ENCODE data around the gene PAX9. TPM values are rescaled to one million over a fixed set of nuclear protein-coding genes. Genes with fewer than 3 reads are reported as not detected.

PAX9 gene
- total and polyA plus RNA-seq, 2 of the 13 experiments (the other 11 are each of a cell fraction or from before 2014, with no cell fraction given), result 0.03 TPM; not detected in 1

- peak; percentile 50 for TF ChIP-seq ZXDC (CRISPR knock-in tag; IDR thresholded peaks at IDR 0.05)
- TF ChIP-seq PHF8 (CRISPR knock-in tag; IDR thresholded peaks at IDR 0.05), result no peak; the same call in 1 of the 2 replicates
- no peak for TF ChIP-seq ZNF83 (CRISPR knock-in tag; IDR thresholded peaks at IDR 0.05; ENCODE audit: borderline replicate concordance)
- TF ChIP-seq PLRG1 (conservative IDR thresholded peaks at IDR 0.05), result no peak
- peak; percentile 37; the same call in 1 of the 2 replicates for TF ChIP-seq HES4 (CRISPR knock-in tag; IDR thresholded peaks at IDR 0.05; ENCODE audit: borderline replicate concordance)
- TF ChIP-seq NFKB2 (CRISPR knock-in tag; IDR thresholded peaks at IDR 0.05; ENCODE audit: borderline replicate concordance), result peak; percentile 66; the same call in 1 of the 2 replicates
- no peak for TF ChIP-seq ZNF609 (CRISPR knock-in tag; IDR thresholded peaks at IDR 0.05; ENCODE audit: borderline replicate concordance)
- TF ChIP-seq NFRKB (IDR thresholded peaks at IDR 0.05), result no peak
- peak; percentile 61; the same call in 1 of the 2 replicates for TF ChIP-seq KDM5B (CRISPR knock-in tag; IDR thresholded peaks at IDR 0.05; ENCODE audit: borderline replicate concordance)
- TF ChIP-seq HDAC6 (IDR thresholded peaks at IDR 0.05; ENCODE audit: low read depth, low read length), result no peak
- no peak for TF ChIP-seq KLF15 (CRISPR knock-in tag; IDR thresholded peaks at IDR 0.05; ENCODE audit: borderline replicate concordance)
- TF ChIP-seq RFXAP (CRISPR knock-in tag; IDR thresholded peaks at IDR 0.05; ENCODE audit: borderline replicate concordance), result peak; percentile 42; the same call in 1 of the 2 replicates
- TF ChIP-seq ATF7 (IDR thresholded peaks at IDR 0.05), result no peak
- peak; percentile 59; the same call in 1 of the 2 replicates for TF ChIP-seq ATF7 (CRISPR knock-in tag; IDR thresholded peaks at IDR 0.05)
- no peak for TF ChIP-seq AFF4 (CRISPR knock-in tag; IDR thresholded peaks at IDR 0.05)
- no peak for TF ChIP-seq TARDBP (CRISPR knock-in tag; IDR thresholded peaks at IDR 0.05)
- no peak for TF ChIP-seq MIER2 (CRISPR knock-in tag; IDR thresholded peaks at IDR 0.05)
- TF ChIP-seq ELF3 (CRISPR knock-in tag; IDR thresholded peaks at IDR 0.05), result peak; percentile 39; the same call in 1 of the 2 replicates
Observed at GRCh38 chr14:36647824-36648753, 13.6 kb upstream of the PAX9 start (continued).

Measured in HepG2 (cell line).